ENCODE measurements around the gene ACTRT2.

Gene ACTRT2

GRCh38 chr1:2983706-2984398 lies 37.4 kb upstream of the ACTRT2 start:
- DNase-seq, result no peak

GRCh38 chr1:2984399-2985061 lies 36.7 kb upstream of the ACTRT2 start:
- no peak for DNase-seq

- no peak for DNase-seq
These were observed 36.2 kb upstream of the ACTRT2 start for GRCh38 chr1:2985067-2985561.

GRCh38 chr1:2985694-2986548 lies 35.3 kb upstream of the ACTRT2 start:
- no peak for DNase-seq

- DNase-seq, result no peak
These were observed 34.5 kb upstream of the ACTRT2 start for GRCh38 chr1:2986549-2987305.

- DNase-seq, result no peak
These were observed 33.5 kb upstream of the ACTRT2 start for GRCh38 chr1:2987773-2988172.

GRCh38 chr1:2988256-2988655 lies 33.0 kb upstream of the ACTRT2 start:
- DNase-seq, result no peak

GRCh38 chr1:2989185-2989584 lies 32.1 kb upstream of the ACTRT2 start:
- no peak for DNase-seq

GRCh38 chr1:2989976-2990375 lies 31.3 kb upstream of the ACTRT2 start:
- no peak for DNase-seq

- DNase-seq, result no peak
These were observed 30.7 kb upstream of the ACTRT2 start for GRCh38 chr1:2990376-2991115.

GRCh38 chr1:2991753-2992495 lies 29.3 kb upstream of the ACTRT2 start:
- no peak for DNase-seq

GRCh38 chr1:2998503-2999100 lies 22.7 kb upstream of the ACTRT2 start:
- no peak for DNase-seq

- DNase-seq, result no peak
These were observed 22.1 kb upstream of the ACTRT2 start for GRCh38 chr1:2999138-2999537.

- no peak for DNase-seq
These were observed 21.7 kb upstream of the ACTRT2 start for GRCh38 chr1:2999571-2999970.

GRCh38 chr1:3000214-3000613 lies 21.1 kb upstream of the ACTRT2 start:
- DNase-seq, result no peak

GRCh38 chr1:3000671-3001470 lies 20.4 kb upstream of the ACTRT2 start:
- DNase-seq, result no peak

- no peak for DNase-seq
These were observed 19.6 kb upstream of the ACTRT2 start for GRCh38 chr1:3001471-3002348.

GRCh38 chr1:3002349-3003038 lies 18.8 kb upstream of the ACTRT2 start:
- DNase-seq, result no peak
